ENCODE data around the gene ADAMTSL1.

The ADAMTSL1 gene

GRCh38 chr9:18437315-18438201 lies 36.4 kb upstream of the ADAMTSL1 start:
- no peak for TF ChIP-seq CTCF (IDR thresholded peaks at IDR 0.05)
- Mint-ChIP-seq H3K27me3 (ENCODE audit: low read depth, poor library complexity) (peaks cover 8% of the 10 kb centered on the region), H3K9me3 (no peaks in the 10 kb centered on the region), H3K27ac (peak overlapping the region; percentile 78), H3K36me3 (ENCODE audit: low read depth) (no peaks in the 10 kb centered on the region), H3K4me3 (peak overlapping the region; percentile 62), H3K4me1 (peaks cover 30% of the 10 kb centered on the region)
- peak; percentile 17 for DNase-seq

DNA sequence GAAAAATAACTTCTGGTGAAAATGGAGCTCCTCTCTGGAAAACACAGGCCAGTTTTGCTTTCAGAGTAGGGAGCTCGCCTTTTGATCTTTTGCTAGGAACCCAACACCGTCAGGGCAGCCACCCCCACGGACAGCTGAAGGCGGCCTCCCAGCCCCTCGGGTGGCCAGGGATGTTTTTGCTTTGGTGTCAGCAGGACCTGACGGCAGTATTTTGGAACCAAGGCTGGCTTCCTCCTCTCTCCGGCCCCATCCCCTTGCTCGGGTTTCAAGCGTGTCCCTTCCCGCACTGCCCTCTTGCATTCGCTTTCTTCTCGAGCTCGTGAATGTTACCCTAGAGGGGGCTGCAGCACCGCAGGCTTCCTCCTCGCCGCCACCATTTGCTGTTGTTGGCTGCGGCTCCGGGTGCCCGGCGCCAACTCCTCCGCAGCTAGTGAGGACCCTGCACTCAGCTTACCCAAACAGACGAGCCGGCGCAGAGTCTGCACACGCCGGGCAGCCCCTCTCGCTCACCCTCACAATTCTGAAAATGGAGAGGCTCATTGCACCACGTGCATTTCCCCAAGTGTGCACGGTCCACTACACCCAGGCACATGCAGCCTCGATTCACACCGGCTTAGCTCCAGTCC lies 35.5 kb upstream of the ADAMTSL1 start:
- H3K4me1 Mint-ChIP-seq: peaks cover 30% of the 10 kb centered on the region
- TF ChIP-seq CTCF (IDR thresholded peaks at IDR 0.05): no peak
- peak; percentile 51 for DNase-seq

DNA sequence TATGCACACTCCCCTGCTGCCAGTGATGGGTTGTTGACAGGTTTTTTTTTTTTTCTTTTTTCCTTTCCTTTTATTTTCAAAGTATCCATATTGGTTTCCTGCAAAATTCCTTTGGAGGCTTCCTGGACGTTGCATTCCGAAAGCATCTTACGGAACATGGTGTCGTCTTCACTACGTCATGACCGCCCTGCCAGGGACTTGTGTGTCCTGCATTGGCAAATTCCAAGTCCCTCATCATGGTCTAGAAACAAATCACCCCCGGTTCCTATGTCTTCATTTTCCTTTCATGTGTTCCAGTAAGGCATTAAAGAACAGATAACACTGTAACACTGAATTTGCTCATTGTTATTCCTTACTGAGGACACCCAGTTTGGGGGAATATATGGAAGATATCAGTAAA lies 35.0 kb upstream of the ADAMTSL1 start:
- DNase-seq: no peak
- Mint-ChIP-seq H3K27me3 (ENCODE audit: low read depth, poor library complexity) (peaks cover 8% of the 10 kb centered on the region), H3K4me1 (peaks cover 30% of the 10 kb centered on the region)

More for the DNA sequence above, 35.5 kb upstream of the ADAMTSL1 start:
- Mint-ChIP-seq H3K9me3 (no peaks in the 10 kb centered on the region), H3K27ac (peak overlapping the region; percentile 78), H3K27me3 (ENCODE audit: low read depth, poor library complexity) (peaks cover 8% of the 10 kb centered on the region), H3K36me3 (ENCODE audit: low read depth) (no peaks in the 10 kb centered on the region), H3K4me3 (peak overlapping the region; percentile 62)

GRCh38 chr9:18441261-18441660 lies 32.7 kb upstream of the ADAMTSL1 start:
- Mint-ChIP-seq H3K36me3 (ENCODE audit: low read depth) (no peaks in the 10 kb centered on the region), H3K9me3 (no peaks in the 10 kb centered on the region), H3K27me3 (ENCODE audit: low read depth, poor library complexity) (peaks cover 7% of the 10 kb centered on the region), H3K27ac (no peak overlapping the region), H3K4me3 (no peak overlapping the region), H3K4me1 (peaks cover 29% of the 10 kb centered on the region)
- no peak for TF ChIP-seq CTCF (IDR thresholded peaks at IDR 0.05)
- DNase-seq: no peak

More for the DNA sequence above, 35.0 kb upstream of the ADAMTSL1 start:
- Mint-ChIP-seq H3K4me3 (peak overlapping the region; percentile 62), H3K9me3 (no peaks in the 10 kb centered on the region), H3K27ac (peak overlapping the region; percentile 39), H3K36me3 (ENCODE audit: low read depth) (no peaks in the 10 kb centered on the region)
- TF ChIP-seq CTCF (IDR thresholded peaks at IDR 0.05): no peak

- Mint-ChIP-seq H3K4me3 (no peak overlapping the region), H3K36me3 (ENCODE audit: low read depth) (no peaks in the 10 kb centered on the region), H3K27me3 (ENCODE audit: low read depth, poor library complexity) (peaks cover 4% of the 10 kb centered on the region), H3K27ac (no peak overlapping the region), H3K4me1 (peaks cover 21% of the 10 kb centered on the region), H3K9me3 (no peaks in the 10 kb centered on the region)
- peak; percentile 77 for DNase-seq
- TF ChIP-seq CTCF (IDR thresholded peaks at IDR 0.05): peak; percentile 95
Observed at GRCh38 chr9:18442629-18443491, 31.1 kb upstream of the ADAMTSL1 start.
